Panc1 (cell line): Measurements from ENCODE around the gene KRTAP19-6.

Experiments used
- CTCF ChIP-seq: fragments of 450-650 bp; IDR thresholded peaks from 2 replicates; pipeline ENCODE4 v1.5.1; 2017; ENCODE audit warnings: mild to moderate bottlenecking
- POLR2AphosphoS5 ChIP-seq: IDR thresholded peaks from 2 replicates; pipeline ENCODE4 v1.6.1; 2012; ENCODE audit warnings: mild to moderate bottlenecking, low read depth, low read length, moderate library complexity
- REST ChIP-seq, 2 experiments: IDR thresholded peaks; 2 replicates each; pipeline ENCODE4 v1.6.1; 2011 to 2012; ENCODE audit warnings: low read depth in 2 of 2, control low read depth in 1 of 2, low read length in 1 of 2, mild to moderate bottlenecking in 1 of 2, moderate library complexity in 1 of 2; ENCODE audit not compliant: insufficient read depth in 1 of 2
- SIN3A ChIP-seq: IDR thresholded peaks from 2 replicates; pipeline ENCODE4 v1.6.1; 2012; ENCODE audit warnings: low read depth, mild to moderate bottlenecking, low read length, moderate library complexity, borderline replicate concordance; ENCODE audit not compliant: insufficient read depth
- TCF7L2 ChIP-seq: IDR thresholded peaks from 2 replicates; pipeline ENCODE4 v1.6.1; 2011; ENCODE audit warnings: mild to moderate bottlenecking, low read depth, low read length, inconsistent platforms

- no peak for TF ChIP-seq CTCF
- TF ChIP-seq REST (IDR thresholded peaks at IDR 0.05; ENCODE audit: insufficient read depth in 1 of 2, low read depth in 2 of 2, low read length in 1 of 2): no peak
- no peak for TF ChIP-seq POLR2AphosphoS5
- no peak for TF ChIP-seq TCF7L2
- no peak for TF ChIP-seq SIN3A
These were observed 11.1 kb upstream of the KRTAP19-6 start for GRCh38 chr21:30552782-30553181.
